CD4-positive, alpha-beta T cell treated with Interleukin-21 for 1 hour (primary cell): ENCODE results near the gene SLC4A8.

Source experiments
- DNase-seq: peaks from one replicate; pipeline ENCODE4 v3.0.0-alpha.2; 2020

The SLC4A8 gene

GRCh38 chr12:51395283-51396230 is 29.1 kb upstream of the SLC4A8 start:
- DNase-seq = peak; percentile 32

DNA sequence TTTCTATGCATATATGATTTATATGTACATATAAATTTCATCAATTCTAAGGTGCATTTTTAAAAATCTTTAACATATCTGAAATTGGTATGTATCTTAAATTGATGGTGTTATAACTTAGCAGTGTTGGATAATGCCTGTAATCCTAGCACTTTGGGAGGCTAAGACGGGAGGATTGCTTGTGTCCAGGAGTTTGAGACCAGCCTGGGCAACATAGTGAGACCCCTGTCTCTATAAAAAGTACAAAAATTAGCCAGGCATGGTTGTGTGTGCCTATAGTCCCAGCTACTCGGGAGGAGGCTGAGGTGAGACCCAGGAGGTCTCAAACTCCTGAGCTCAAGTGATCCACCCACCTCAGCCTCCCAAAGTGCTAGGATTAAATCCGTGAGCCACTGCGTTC is 27.0 kb upstream of the SLC4A8 start:
- no peak for DNase-seq

GRCh38 chr12:51399891-51400290 is 24.7 kb upstream of the SLC4A8 start:
- no peak for DNase-seq

GRCh38 chr12:51401020-51401419 is 23.6 kb upstream of the SLC4A8 start:
- no peak for DNase-seq

GRCh38 chr12:51401486-51401885 is 23.1 kb upstream of the SLC4A8 start:
- DNase-seq = no peak

DNA sequence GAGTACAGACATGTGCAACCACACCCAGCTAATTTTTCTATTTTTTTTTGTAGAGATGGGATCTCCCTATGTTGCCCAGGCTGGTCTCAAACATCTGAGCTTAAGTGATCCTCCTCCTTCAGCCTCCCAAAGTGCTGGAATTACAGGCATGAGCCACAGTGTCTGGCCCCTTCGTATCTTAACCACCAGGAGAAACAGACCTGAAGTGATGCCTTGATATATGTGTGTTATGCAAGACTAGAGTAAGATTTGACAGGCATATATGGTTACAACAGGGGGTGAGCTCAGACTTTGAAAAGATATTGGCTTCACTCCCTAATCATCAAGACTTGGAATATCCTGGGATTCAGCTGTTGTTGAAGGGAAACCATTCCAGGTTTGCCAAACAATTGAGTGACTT is 22.7 kb upstream of the SLC4A8 start:
- no peak for DNase-seq

- DNase-seq = no peak
Observed at GRCh38 chr12:51403159-51403558, 21.5 kb upstream of the SLC4A8 start.

DNA sequence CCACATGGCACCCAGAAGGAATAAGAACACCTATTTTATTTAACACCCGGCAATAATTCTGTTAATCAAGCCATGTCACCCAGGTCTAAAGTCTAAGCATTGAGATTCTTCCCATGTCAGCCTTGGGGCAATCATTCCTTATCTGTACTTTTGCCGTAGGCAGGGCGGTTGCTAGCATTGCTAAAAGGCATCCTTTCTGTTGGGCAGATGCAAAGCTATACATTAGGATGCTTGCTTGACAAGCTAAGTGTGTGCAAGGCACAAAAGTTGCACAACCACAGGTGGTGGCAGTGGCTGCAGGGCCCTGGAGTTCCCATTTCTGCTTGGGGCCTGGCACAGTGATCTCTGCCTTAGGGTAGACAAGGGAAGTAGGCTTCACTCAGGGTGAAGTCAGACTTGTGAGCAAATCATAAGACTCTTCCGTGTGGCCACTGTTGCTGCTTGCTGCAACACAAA is 20.9 kb upstream of the SLC4A8 start:
- no peak for DNase-seq

DNA sequence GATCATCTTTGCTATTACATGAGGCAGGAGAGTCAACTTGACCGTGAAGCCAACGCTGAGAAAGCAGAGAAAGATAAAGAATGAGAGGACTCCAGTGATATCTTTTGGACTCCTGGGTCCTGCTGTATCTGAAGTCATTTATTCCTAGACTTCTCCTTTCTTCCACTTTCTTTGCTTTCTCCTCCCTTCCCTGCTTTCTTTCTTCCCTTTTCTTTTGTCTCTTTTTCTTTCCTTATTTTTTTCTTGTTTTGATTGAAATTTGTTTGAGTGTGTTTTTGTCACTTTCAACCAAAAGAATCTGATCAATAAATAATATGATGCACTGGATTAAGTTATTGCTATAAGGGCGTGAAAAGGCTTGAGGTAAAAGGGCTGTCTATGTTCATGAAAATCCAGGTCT is 20.0 kb upstream of the SLC4A8 start:
- DNase-seq = no peak

GRCh38 chr12:51405801-51406207 is 18.8 kb upstream of the SLC4A8 start:
- DNase-seq = no peak

DNA sequence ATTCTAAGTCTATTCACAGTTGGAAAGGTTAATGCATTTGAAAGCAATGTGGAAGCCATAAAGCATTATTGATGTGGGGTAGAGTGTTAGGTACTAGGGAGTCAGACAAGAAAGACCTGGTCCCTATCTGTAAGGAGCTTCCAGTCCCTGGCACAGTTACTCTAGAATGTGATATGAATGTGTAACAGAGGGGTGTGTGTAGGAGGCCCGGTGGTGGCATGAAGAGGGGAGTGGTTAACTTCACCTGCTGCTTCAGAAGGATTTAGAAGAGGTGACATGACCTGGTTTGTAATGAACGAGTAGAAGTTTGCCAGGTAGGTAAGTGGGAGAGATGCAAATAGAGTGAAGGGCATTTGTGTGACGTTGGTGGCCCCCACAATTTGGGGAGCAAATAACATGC is 18.3 kb upstream of the SLC4A8 start:
- DNase-seq = no peak

- no peak for DNase-seq
Observed at GRCh38 chr12:51406859-51407258, 17.8 kb upstream of the SLC4A8 start.

DNA sequence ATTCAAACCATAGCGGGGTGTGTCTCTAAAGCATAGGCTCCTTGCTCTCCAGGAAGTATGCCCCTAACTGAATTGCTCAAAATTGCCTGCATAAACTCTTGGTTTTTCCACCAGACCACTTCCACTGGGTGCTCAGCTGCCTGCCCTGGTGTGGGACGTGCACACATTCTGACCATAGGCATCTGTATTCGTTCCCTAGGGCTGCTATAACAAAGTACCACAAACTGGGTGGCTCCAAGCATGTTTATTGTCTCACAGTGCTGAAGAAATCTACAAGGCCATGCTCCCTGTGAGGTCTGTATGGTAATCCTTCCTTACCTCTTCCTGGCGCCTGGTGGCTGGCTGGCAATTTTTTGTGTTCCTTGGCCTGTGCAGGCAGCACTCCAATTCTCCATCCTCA is 17.0 kb upstream of the SLC4A8 start:
- no peak for DNase-seq

DNA sequence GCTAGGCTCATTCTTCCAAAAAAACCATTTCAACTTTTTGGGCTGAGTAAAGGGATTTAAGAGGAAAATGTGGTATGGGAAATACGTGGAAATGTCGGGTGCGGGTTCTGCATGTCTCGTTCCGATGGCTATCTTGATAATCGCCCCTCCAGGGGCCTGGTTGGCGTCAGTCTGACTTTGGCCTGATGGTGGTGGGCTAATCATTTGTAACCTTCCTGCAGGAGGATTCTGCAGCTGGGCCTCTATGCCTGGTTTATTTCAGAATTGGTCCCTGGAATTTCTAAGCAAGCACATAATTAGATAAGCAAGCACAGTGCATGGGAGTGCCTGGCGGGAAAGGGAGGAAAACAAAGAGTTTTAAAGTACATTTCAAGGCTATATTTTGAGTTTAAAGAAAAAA is 14.8 kb upstream of the SLC4A8 start:
- no peak for DNase-seq

DNA sequence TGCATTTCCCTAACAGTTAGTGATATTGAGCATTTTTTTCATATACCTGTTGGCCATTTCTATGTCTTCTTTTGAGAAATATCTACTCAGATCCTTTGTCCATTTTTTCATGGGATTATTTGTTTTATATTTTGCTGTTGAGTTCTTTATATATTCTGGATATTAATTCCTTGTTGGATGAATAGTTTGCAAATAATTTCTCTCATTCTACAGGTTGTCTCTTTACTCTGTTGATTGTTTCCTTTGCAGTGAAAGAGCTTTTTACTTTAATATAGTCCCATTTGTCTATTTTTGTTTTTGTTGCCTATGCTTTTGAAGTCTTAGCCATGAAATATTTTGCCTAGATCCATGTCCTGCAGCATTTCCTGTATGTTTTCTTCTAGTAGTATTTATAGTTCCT is 11.5 kb upstream of the SLC4A8 start:
- no peak for DNase-seq

- DNase-seq = no peak
Observed at GRCh38 chr12:51413791-51414190, 10.8 kb upstream of the SLC4A8 start.

DNA sequence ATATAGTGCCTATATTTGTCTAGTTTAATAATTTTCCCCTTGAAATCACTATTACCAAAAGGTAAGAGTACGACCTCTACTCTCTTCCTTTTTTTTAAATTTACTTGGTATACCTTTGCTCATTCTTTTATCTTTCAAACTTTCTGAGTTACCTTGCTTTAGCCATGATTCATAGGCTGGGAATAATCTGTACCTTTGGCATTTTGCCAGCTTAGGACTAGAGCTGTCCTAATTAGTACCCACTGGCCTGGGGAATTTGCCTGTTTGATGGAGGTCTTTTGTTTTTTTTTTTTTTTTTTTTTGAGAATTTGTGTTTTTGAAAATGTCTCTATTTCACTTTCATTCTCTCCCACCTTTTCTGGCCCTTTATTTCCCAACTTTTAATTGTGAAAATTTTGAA is 8.7 kb upstream of the SLC4A8 start:
- no peak for DNase-seq

- DNase-seq = no peak
Observed at GRCh38 chr12:51417826-51418225, 6.8 kb upstream of the SLC4A8 start.

GRCh38 chr12:51419425-51420193 is 5.0 kb upstream of the SLC4A8 start:
- no peak for DNase-seq

DNA sequence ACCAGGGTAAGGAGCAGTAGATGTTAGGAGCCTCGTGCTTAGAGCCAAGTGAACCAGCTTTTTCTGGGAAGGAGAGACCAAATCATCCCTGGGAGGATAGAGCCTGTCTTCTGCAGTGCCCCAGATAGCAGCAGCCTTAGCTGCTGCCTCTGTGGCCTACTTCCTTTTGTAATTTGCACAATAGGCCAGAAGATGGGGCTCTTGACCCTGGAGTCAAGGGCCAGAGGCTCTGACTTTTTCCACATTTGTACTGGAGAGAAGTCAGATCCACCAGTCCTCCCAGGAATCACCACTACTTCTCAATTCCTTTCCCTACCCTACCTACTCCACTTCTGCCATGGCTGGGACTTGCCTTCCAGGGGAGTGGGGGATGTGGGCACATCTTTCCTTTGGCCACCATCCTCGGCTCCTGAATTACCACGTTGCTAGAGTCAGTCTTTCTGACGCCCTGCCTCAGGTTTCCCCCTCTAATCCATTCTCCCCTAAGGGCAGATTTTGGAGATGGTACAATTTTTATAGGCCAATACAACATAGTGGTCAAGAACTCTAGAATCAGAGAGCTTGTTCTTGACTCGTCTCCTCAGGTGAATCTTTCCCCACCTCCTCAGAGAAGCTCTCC is 3.3 kb upstream of the SLC4A8 start:
- DNase-seq = peak; percentile 72

DNA sequence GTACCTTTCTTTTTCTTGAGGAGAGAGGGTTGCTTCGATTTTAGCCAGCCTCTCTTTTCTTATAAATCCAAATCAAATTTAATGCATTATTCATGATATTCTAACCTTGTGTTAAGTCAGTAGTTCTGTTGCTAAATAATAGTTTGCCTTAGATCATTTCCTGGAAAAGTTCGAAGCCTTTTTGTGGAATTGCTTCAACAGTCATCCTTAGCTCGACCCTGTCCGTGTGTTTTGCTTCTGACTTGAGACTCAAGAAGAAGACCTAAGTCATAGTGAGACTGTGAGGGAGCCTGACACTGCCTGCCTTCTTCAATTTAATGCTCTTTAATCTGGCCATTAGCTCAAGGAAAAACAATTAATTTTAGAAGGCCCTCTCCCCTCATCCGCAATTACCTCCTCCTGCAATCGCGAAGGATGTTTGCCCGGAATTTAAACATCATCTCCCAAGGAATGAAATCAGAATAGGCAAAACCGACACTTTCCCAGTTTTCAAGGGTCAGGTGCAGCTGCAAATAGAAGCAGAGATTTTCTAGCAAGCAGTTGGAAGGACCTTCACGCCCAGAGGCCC is 453 bp upstream of the SLC4A8 start:
- no peak for DNase-seq

GRCh38 chr12:51428256-51428655 is 3.6 kb downstream of the SLC4A8 start:
- DNase-seq = no peak

- DNase-seq = no peak
Observed at GRCh38 chr12:51429700-51430099, 5.1 kb downstream of the SLC4A8 start.
